ENCODE measurements around the gene F11. TPM values are rescaled to one million over a fixed set of nuclear protein-coding genes. Genes with fewer than 3 reads are reported as not detected.

F11 gene
- total and polyA plus RNA-seq, 2 of the 13 experiments (the other 11 are each of a cell fraction or from before 2014, with no cell fraction given), result 35.1 to 58.0 TPM

- TF ChIP-seq SRSF9 (IDR thresholded peaks at IDR 0.05; ENCODE audit: borderline replicate concordance, insufficient read depth, low read depth, low read length, poor library complexity, severe bottlenecking) (no peak), RNF2 (conservative IDR thresholded peaks at IDR 0.05; ENCODE audit: low read depth) (no peak), SMC3 (IDR thresholded peaks at IDR 0.05; ENCODE audit: low read length) (no peak), ATF5 (CRISPR knock-in tag; IDR thresholded peaks at IDR 0.05; ENCODE audit: low read depth) (no peak), ZBTB33 (CRISPR knock-in tag; IDR thresholded peaks at IDR 0.05) (no peak), ZNF780A (CRISPR knock-in tag; IDR thresholded peaks at IDR 0.05) (no peak), MAF1 (CRISPR knock-in tag; IDR thresholded peaks at IDR 0.05; ENCODE audit: borderline replicate concordance) (no peak), THRA (CRISPR knock-in tag; IDR thresholded peaks at IDR 0.05; ENCODE audit: borderline replicate concordance) (no peak), ZFYVE20 (CRISPR knock-in tag; IDR thresholded peaks at IDR 0.05; ENCODE audit: borderline replicate concordance, low read depth) (no peak), ZNF598 (CRISPR knock-in tag; IDR thresholded peaks at IDR 0.05; ENCODE audit: borderline replicate concordance) (no peak), RARG (CRISPR knock-in tag; IDR thresholded peaks at IDR 0.05; ENCODE audit: low read depth) (no peak), ZZZ3 (CRISPR knock-in tag; IDR thresholded peaks at IDR 0.05; ENCODE audit: borderline replicate concordance) (no peak), HMGXB4 (CRISPR knock-in tag; IDR thresholded peaks at IDR 0.05; ENCODE audit: borderline replicate concordance in 1 of 2, low read depth in 1 of 2) (no peak), HINFP (CRISPR knock-in tag; IDR thresholded peaks at IDR 0.05; ENCODE audit: low read depth) (no peak), FOSL1 (CRISPR knock-in tag; IDR thresholded peaks at IDR 0.05; ENCODE audit: borderline replicate concordance) (no peak), NFE2L1 (CRISPR knock-in tag; IDR thresholded peaks at IDR 0.05; ENCODE audit: borderline replicate concordance) (no peak), ZNF337 (CRISPR knock-in tag; IDR thresholded peaks at IDR 0.05; ENCODE audit: borderline replicate concordance, low read depth) (no peak), TBX2 (CRISPR knock-in tag; IDR thresholded peaks at IDR 0.05; ENCODE audit: borderline replicate concordance) (0 out of 2 replicates have a peak, but pooled peaks have one; percentile 24), GTF2F1 (IDR thresholded peaks at IDR 0.05; ENCODE audit: low read length) (no peak), SCMH1 (CRISPR knock-in tag; IDR thresholded peaks at IDR 0.05; ENCODE audit: borderline replicate concordance) (no peak), THAP11 (CRISPR knock-in tag; IDR thresholded peaks at IDR 0.05) (no peak)
Measured at GRCh38 chr4:186227221-186227620, 38.8 kb upstream of the F11 start, which contains the start of gene KLKB1 (continued).

Measured in HepG2 (cell line).